NOMO-1 treated with dmso at 0.1 percent for 144 hours (cell line): ENCODE measurements around the gene AOPEP.

Source experiments
- DNase-seq: peaks from one replicate; lab custom pipeline; 2025; ENCODE audit not compliant: unreplicated experiment; lab: John Stamatoyannopoulos, UW

The AOPEP gene

DNA sequence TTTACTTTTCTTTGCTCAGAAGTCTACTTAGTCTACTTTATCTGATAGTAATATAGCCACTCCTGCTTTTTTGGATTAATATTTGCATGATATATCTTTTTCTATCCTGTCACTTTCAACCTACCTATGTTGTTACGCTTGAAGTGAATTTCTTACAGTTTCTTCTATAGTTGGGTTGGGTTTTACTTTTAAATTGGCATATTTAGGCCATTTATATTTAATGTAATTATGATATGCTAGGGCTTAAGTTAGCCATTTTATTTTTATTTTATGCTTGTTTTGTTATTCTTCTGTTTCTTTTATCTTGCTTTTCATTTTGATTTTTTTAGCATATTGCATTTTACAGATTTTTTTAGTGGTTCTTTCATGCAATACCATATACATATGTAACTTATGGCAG, 164.7 kb downstream of the AOPEP start:
- DNase-seq = no peak

DNA sequence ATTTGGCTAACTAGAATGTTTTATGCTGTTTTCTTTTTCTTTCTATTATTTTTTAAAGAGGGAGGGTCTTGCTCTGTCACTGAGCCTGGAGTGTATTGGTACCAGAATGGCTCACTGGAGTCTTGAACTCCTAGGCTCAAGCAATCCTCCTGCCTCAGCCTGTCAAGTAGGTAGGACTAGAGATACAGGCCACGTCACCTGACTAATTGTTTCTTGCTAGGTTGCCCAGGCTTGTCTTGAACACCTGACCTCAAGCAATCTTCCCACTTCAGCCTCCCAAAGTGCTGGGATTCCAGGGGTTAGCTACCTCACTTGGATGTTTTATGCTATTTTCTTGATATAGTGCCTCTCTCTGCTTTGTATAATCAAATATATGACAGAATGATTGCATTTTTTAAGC, 166.2 kb downstream of the AOPEP start:
- DNase-seq = no peak

DNA sequence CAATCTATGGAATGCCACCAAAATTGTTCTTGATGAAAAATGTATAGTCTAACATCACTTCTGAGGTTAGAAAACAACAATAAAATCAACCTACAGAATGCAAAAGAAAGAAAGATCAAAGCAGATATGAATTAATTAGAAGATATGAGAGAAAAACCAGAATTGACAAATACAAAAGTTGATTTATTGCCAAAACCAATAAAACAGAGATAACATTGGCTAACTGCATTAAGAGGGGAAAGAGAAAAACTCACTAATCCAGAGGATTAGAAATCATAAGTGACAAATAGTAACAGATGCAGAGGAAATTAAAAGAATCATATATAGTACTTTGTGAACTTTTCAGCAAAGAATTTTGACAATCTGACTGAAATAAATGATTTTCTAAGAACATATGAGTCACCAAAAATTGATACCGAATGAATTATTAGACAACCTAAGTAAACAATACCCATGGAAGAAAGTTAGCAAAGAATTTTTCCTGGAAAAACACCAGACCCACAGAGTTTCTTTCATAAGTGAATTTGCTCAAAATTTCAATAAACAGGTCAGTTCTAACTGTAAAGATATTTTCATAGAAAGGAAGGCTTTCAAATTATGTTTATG, 167.7 kb downstream of the AOPEP start:
- DNase-seq = no peak

DNA sequence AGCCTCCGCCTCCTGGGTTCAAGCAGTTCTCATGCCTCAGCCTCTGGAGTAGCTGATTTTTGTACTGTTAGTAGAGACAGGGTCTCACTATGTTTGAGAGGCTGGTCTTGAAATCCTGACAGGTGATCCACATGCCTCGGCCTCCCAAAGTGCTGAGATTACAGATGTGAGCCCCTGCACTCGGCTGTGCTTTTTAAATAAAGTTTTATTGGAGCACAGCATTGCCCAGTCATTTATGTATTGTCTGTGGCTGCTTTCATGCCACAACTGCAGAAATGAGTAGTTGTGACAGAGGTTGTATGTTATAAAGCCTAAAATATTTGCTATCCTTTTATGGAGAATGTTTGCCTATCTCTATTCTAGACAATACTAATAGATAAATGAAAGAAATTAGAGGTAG, 169.2 kb downstream of the AOPEP start:
- no peak for DNase-seq

DNA sequence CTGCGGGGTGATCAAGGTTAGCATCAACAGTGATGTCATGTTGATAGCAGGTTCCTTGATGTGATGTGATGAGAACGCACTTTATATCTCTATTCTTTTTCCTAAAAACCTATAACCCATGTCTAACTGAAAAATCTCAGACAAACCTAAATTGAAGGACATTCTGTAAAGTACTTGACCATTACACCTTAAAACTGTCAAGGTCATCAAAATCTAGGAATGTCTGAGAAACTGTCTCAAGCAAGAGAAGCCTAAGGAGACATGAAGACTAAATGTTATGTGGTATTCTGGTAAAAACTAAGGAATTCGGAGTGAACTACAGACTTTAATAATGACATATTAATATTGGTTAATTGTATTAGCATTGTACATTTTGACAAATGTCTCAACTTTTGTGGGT, 170.0 kb downstream of the AOPEP start:
- DNase-seq = no peak

DNA sequence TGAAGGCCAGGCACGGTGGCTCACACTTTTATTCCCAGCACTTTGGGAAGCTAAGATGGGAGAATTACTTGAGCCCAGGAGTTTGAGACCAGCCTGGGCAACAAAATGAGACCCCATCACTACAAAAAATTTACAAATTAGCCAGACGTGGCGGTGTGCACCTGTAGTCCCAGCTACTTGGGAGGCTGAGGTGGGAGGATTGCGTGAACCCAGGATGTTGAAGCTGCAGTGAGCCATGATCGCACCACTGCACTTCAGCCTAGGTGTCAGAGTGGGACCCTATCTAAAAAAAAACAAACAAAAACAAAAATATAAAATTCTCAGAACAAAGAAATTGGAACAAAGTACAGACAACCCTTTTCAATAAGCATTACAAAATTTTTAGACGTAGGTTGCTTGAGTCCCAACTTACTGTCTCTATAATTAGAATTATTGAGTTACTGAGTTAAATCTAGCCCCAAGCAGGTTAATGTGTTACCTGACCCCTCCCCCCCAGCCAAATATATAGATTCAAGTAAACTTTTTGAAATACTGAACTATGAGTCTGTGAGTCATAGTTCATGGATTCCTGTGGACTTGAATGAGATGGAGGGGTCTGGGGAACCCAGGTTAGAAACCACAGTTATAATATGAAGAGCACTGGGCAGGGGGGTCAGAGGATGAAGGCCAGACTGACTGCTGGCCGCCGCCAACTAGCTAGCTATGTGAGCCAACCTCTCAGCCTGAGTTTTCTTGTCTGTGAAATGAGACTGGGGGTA, 173.1 kb downstream of the AOPEP start:
- no peak for DNase-seq

DNA sequence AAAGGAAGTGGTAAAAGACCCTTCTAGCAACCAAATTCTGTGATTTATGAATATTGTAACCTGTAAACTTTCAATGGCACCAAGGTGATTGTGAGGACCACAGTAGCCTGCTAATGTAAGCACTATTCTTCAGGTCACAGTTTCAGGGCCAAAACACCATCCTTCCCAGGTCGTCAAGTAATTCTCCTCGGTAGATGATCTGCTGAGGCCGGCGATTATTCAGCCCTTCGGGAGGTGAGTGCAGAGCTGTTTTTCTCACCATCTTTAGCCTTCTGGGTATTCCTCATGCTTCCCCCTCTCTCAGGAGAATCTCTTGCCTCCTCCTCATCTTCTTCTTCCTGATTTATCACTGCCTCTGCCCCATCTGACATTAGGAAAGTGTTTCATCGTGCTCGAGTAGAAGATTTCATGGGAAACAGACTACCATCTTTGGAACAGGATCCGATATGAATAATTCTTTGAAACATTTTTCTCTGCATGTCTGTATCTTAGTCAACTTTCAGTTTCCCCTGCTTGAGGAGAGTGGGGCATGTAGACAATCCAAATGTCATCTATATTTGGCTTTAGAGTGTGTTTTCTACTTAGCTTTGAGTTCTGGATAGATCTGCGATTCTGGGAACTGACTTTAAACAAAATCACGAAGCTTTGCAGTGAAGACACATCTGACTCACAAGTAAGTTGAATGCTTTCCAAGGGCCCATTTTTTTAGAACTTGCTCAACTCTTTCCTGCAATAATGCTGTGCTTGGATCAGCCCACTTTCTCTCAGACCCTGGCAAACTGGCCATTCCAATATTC, 173.9 kb downstream of the AOPEP start:
- no peak for DNase-seq

DNA sequence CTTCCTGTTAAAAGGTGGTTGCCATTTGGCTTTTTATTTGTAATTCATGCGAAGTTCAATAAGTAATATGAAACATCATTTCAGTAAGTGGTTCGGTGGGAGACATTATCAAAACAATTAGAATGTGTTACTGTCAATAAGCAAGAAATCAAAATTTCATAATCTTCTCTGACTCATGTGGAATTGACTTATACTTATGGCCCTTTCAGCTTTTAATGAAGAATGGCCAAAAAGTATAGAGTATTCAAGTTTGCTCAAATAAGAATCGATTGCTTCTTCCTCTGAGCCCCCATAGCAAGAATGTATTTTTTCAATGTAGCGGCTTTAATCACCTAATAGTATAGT, 174.5 kb downstream of the AOPEP start:
- no peak for DNase-seq

DNA sequence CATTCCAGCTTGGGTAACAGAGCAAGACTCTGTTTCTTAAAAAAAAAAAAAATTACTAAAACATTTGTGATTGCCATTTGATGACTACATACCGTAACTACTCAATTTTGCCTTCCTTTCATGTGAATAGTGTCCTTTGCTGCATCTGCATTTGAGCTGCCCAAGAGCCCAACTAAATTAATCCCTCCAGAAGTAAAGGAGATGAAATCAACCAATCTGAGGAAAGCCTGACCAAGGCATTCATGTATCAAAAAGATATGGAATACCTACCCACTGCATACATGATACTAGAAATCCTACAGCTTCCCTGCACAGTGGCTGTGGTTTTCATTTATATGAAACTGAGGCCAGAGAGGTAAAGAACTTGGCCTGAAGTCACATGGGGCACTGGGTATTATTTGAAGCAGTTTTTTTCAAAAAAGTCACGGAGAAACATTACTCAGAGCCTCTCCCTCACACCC, 177.5 kb downstream of the AOPEP start:
- DNase-seq = no peak

DNA sequence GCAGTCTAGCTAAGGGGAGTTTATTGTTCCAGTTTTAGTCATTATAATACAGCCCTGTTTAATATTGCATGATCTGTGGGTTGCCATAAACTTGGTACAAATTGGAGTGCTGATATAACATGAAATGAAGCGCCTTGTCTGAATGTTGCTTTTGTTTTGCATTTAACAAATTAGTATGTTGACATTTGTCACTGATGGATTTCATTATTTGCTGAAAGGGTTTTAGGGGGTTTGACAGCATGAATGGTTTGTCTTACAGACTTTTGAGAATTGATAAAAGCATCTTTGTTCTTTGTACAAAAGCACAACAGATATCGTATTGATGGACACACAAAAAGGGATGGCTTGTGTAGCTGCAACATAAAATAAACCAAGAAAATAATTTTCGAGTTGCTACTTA, 178.3 kb downstream of the AOPEP start:
- no peak for DNase-seq

DNA sequence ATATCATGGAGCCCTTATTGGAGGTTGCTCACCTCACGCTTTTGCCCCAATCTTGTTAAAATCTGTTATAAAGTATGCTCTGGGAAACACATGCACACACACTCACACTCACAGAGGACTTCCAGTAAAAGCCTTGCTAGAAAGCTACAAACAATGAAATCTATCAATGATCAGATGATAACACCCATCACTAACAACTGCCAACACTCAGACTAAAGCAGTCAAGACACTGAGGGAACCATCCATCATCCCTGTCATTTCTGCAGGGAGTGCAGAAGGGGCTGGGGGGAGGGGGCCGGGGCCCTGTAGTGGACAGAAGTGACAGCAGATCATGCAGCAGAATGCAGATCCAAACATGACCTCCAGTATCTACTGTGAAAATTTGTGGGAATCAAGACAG, 179.1 kb downstream of the AOPEP start:
- DNase-seq = no peak

DNA sequence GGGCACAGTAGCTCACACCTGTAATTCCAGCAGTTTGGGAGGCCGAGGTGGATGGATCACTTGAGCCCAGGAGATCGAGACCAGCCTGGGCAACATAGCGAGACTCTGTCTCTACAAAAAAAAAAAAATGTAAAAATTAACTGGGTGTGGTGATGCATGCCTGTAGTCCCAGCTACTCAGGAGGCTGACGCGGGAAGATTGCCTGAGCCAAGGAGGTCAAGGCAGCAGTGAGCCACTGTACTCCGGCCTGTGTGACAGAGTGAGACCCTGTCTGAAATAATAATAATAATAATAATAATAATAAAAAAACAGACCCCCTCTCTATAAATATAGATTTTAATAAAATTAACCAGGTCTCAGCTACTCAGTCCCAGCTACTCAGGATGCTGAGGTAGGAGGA, 179.7 kb downstream of the AOPEP start:
- DNase-seq = no peak

DNA sequence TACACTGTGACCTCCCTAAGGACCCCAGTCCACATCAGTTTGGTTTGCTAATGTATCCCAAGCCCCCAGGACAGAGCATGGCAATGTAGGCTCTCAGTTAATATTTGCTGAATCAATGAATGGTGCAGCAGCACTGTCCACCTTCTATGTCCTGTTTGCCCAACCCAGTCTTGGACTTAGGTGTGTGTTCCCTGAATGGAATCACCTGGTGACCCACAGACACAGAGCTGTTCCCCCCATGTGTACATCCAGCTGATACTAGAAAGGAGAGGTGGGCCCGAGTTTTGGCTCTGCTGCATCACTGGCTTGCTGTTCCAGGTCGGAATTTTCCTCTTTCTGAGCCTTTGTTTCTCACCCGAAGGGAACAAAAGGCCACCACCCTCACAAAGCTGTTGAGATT, 180.2 kb downstream of the AOPEP start:
- DNase-seq = no peak

DNA sequence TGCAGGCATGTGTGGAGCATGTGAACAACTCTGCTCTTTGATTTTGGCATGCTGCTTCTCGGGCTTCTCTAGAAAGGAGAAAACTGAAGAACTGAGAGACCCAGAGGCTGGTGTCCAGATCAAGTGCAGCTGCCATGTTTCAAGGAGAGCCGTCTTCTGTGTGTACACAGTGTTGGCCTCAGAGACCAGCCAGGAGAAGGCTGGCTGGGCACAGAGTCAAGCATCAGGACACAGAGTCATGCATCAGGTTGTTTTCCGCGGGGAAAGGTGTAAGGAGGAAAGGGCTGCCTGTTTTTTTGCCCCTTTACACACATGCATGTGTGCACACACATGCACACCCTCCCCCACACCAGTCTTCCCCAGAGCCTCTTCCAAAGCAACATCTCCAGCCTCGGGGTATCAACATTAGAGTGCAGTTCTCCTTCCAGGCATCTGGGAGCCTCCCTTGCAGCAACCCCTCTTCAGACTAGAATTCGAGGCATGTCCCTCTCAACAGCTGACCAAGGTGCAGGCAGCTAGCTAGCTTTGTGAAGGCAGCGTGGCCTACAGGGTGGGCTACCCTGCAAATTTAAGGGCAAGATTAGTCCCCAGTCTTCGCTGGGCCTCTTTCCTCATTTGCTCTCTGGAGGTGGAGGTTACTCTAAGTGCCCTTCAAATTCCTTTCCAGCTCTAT, 180.9 kb downstream of the AOPEP start:
- no peak for DNase-seq

DNA sequence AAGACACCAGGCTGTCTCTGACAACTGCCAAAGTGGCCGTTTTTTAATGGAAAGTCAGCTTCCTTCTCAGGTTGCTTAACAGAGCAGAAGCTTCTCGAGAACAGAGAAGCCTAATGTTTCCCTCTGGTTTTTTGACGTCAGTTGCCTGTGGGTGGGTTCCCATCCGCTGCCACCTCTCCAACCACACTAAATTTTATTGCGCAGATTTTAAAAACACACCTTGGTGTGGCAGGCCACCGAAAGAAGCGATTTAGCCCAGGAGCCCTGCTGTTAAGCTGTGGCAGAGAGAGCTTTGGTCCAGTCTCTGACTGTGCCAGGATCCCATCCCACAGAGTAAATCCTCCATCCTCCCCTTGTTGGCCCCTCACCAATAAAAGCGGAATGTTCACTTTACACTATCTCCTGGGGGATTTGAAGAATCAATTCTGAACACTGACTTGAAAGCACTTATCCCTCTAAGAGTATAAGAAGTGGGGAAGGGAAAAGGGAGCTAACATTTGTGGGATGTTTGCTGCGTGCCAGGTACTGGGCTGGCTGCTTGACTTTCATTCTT, 181.6 kb downstream of the AOPEP start:
- DNase-seq = peak; percentile 34

DNA sequence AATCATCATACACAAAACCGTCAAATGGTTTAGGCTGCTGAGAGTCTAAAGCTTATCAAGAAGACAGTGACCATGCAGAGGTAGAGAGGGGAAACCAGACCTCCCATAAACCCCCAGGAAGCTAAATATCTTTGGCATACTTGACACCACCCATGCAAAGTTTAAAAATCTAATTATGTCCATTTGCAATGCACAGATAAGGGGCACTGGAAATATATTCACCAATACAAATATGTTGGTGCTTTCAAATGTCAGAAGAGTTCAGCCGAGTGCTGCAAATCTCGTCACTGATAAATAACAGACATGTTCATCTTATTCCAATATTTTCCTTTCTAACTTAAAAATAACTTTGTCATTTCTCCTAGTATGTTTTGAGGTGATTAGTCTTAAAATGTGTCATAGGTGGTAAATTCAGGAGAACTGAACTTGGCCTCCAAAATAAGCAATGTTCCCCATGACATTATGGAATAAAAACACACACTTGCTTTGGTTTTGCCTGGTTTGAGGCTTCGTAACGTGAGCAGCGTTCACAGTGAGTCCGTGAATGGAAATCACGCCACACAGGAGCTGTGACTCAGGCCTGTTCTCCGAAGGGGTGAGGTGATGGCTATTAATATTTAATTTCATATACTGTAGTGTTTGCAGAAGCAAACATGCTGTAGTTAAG, 182.2 kb downstream of the AOPEP start:
- DNase-seq = no peak

DNA sequence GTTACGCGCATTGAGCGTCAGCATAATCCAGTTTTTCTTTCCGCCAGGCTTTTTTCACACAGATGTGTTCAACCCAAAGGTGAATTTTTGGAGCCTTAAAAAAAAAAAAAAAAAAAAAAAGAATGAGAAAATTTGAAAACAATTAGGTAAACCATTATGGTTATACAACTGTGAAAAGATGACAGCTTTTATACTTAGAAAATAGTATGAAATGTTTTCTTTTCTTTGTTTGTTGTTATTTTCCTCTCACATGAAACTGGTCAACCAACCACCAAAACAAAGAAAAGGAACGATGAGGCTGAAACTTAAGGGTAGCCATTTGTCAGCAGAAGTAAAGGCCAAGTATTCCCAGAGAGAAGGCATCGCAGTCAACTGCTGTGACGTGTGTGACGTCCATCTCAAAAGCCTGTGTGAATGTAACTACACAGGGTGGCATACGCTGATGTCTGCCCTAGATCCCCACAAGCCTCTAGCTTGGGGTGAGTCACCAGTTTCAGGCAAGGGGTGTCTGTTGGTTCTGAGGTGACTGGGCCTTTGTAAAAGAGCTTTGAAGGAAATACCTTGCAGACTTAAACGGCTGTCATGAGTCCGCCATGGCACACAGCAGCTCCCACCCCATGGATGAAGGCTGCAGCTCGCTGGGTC, 182.9 kb downstream of the AOPEP start:
- DNase-seq = no peak

DNA sequence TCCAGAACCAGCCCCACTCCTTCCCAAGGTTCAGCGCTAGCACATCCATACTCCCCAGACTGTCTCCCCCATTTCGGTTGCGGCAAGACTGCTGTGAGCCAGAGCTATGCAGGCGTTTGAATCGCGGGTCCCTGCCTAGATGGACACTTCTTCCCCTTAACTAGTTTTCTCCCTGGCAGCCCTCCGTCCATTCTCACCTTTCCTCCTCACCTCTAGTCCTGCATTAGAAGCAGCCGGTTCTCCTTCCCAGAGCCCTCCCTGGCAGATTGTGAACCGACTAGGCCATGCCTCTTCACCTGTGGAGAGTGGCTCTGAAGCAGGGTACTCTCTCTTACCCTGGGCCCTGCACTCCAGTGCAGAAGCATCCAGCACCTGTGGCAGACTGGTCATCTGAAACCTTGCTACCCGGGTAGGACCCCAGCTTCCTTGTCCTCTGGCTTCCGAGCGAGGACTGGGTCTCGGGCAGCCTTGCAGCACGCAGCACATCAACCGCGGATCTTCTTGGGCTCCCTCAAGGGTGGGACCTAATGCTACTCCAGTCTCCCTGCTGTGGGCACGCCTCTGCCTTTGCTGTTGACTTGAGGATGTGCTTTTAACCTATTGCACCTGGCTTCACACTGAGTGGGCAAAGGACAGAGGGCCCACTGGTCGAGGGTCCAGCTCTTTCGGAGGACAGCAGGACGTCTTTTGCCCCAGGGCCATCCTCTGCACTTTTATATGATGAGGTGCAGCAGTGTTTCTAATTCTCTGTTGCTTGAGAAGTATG, 183.6 kb downstream of the AOPEP start:
- no peak for DNase-seq

DNA sequence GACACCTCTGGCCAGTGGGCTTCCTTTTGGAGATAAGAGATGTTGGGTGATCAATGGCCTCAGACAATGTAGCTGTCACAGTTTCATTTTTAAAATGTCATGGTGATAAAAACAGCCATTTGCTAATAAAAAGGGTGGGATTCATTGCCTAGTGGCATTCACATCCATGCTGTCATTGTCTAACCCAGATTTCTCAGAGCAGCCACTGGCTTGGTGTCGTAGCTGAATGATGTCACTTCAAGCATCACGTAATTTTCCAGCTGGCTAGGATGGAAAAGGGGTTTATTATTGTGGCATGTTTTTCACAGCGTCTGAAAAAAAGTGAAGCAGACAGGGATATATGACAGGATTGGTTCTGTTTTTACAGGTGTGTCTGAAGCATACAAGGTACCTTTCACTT, 184.7 kb downstream of the AOPEP start:
- no peak for DNase-seq
